Measurements from ENCODE around the gene HRH3.

Gene HRH3

DNA sequence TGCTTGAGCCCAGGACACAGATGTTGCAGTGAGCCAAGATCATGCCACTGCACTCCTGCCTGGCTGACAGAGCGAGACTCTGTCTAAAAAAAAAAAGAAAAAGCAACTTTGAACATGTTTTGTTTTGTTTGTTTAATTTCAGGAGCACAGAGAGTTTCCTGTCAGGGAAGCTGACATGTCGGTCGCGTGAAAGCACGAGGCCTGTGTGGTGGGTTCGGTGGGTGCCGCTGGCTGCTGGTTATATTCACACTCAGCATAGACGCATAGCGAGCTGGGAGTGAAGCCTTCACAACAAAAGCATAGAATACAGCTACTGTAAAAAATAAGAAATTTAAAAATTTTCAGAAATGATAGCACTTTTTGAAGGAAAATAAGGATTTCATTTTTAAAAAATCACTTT lies 22.8 kb downstream of the HRH3 start:
- DNase-seq = no peak

DNA sequence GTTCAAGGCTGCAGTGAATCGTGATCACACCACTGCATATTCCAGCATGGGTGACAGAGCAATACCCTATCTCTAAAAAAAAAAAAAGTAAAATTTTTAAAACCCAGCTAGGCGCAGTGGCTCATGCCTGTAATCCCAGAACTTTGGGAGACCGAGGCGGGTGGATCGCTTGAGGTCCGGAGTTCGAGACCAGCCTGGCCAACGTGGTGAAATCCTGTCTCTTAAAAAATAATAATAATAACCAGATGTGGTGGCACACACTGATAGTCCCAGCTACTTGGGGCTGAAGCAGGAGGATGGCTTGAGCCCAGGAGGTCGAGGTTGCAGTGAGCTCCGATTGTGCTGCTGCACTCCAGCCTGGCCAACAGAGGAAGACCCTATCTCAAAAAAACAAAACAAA lies 23.8 kb downstream of the HRH3 start:
- DNase-seq = no peak

DNA sequence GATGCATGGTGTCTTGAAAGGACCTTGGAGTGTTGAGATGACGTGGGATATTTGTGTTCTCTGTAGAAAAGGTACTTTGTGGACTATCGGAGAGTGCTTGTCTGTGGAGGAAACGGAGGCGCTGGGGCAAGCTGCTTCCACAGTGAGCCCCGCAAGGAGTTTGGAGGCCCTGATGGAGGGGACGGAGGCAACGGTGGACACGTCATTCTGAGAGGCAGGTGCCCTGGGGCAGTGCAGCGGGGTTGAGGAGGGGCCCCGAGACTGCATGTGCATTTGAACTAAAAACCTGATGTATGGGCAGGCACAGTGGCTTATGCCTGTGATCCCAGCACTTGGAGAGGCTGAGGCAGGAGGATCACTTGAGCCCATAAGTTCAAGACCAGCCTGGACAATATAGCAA lies 24.3 kb downstream of the HRH3 start:
- no peak for DNase-seq

DNA sequence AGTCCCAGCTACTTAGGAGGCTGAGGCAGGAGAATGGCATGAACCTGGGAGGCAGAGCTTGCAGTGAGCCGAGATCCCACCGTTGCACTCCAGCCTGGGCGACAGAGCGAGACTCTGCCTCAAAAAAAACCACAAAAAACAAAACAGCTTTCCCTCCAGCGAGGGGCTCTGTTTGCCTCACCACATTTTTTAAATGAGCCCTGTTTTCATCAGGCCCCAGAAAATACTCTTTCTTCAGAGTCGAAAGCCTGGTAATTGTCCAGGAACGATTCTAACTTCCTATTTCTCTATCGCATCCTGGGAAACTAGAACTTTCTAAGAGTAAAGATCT lies 25.0 kb downstream of the HRH3 start:
- no peak for DNase-seq

DNA sequence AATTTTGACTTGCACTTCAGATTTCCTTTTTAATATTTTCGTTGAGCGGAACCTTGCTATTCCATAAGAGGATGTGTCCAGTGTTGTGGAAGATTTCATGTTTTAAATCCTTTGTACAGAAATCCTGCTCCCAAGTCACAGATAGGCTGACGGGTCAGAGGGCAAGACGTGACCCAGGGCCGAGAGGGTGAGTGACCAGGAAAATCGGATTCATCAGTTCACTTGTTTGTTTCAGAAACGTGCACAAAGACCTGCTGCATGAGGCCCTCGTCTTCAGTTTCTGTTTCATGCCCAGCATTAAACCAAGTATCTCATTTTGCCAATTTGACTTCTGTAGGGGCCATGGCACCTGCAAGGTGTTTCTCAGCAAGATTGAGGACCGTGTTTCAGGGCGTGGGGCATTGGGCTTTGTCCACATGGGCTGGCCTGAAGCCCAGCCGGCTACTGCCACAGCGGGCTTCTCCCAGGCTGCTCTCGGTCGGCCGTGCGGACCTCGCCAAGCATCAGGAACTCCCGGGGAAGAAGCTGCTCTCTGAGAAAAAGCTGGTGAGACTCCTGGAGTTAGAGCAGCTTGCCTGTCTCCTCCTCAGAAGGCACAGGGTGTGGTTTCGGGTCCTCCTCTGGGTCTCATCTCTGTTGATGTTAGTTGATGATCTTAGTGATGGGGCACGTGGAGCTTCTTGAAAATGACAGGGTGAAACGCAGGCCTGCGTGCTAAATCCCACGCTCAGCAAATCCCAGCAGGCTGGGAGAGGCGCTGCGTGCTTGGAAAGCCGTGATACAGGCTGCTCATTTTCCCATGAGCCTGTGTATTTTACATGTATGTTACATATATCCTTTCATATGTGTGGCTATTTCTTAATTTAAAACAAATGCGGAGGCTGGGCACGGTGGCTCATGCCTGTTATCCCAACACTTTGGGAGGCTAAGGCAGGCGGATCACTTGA lies 26.7 kb downstream of the HRH3 start:
- DNase-seq = no peak

DNA sequence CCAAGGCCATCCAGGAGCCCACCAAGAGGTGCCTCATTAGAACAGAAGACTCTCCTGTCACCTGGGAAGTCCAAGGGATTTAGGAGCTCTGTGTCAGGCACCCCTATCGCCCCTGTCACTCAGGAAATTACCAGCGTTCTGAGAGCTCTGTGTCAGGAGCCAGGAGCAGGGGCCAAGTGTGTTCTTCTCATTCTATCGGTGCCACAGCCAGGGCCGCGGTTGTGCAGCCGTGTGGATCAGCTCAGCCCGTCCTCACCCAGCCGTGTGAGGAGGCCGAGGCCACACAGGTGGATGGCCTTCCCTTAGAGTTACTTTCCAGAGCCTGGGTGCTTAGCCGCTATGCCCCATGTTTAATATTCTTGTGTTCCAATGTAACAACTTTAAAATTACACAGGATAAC lies 27.4 kb downstream of the HRH3 start:
- DNase-seq = no peak

DNA sequence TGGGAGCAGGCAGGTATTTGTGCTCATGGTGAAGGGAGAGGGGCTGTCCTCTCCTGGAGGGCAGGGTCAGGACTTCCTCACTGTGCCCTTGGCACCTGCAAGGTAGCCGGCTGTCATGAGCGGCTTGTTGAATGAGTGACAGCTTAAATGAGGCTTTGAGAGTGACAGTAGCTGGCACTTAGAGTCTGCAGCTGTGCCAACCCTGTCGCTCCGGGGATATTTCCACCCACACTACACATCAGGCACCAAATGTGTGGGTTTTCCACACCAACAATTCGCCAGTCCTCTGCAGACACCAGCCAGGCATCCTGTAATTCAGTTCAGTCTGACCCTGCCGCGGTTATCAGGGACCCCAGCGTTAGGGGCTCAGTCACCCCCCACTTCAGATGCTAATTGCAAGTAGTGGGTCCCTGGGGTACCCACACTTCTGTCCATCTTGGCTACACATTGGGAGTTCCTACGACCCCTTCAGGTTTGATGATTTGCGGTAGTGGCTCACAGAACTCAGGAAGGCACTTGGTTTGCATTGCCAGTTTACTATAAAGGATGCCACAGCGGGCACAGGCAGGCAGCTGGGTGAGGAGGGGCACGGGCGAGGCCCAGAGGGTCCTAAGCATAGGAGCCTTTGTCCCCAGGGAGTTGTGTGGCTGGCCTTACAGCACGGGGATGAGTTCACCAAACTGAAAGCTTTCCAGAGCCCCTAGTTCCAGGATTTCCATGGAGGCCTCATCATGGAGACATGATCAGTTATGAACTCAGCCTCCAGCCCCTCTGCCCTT lies 28.1 kb downstream of the HRH3 start:
- DNase-seq = no peak

DNA sequence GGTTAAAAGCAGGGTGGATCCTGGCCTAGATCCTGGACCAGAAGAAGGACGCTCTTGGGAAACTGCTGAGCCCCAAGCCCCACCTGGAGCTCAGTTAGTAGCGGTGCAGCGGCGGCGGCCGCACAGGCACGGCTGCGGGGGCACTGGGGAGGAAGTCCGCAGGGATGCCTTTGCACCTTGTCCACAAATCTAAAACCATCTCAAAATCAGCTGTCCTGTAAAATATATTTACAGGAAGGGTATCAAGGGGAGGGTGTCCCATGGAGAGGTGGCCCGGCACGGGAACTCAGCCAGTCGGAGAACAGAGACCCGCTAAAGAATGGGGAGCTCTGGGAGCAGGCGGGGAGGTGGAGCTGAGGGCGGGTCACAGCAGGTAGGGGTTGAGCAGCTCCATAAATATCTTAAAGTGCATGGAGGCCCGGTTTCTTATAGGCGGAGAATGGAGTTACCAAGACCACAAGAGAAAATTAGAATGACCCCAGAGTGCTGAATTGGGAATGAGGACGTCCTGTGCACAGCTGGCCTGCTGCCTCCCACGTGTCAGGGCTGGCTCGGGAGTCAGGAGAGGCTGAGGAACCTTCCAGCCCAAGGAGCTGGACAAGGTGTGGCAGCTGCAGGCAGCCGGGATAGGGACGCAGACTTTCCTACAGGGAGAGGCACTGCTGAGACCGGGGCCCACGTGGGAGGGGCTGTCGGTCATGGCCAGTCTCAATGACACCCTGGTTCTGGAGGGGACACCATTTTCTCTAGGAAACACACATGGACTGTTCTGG lies 29.3 kb downstream of the HRH3 start:
- no peak for DNase-seq

DNA sequence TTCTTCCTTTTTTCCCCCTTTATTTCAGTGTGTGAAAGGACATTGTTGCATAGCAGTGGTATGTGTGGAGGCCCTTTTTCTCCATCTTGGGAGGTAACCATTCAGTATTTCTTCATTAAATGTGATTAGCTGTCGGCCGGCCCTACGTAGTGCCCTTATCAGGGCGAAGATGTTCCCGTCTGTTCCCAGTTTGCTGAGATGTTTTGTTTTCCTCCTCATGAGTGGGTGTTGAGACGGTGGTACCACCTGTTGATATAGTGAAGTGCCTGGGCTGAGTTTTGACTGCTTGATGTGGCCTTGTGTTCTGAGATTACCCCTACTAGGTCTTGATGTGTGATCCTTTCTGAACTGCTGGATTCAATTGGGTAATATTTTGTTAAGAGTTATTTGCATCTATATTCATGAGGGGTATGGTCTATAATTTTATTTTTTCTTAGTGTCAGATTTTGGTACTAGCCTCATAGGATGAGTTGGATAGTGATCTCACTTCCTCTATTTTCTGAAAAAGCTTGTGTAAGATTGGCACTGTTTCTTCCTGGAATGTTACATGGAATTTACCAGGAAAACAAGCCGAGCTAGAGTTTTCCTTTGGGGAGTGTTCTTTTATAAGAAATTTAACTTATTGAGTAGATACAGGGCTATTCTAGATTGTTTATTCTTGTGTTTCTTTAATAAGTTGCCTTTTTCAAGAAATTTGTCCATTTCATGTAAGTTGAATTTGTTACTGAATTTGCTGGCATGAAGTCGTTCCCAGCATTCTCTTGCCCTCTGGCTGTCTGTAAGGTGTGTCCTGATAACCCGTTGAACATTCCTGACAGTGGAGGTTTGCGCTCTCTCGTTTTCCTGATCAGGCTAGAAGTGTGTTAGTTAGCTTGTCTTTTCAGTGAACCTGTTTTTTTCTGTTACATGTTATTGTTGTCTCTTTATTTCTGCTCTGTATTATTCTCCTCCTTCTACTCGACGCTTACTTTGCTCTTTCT lies 32.9 kb downstream of the HRH3 start:
- no peak for DNase-seq

DNA sequence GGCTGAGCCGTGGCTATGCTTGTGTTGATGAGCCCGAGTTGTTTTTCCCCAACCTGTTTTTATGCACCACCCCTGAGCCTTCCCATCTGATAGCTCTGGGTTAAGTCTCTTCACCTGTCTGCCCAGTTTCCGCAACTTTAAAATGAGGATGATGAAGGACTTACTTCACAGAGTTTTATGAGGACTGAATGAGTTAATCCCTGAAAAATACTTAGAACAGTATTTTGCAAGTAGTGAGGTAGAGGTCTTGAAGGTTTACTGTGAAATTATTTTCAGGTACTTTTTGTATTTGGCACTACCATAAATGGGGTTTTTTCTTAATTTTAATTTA lies 34.0 kb downstream of the HRH3 start:
- no peak for DNase-seq

DNA sequence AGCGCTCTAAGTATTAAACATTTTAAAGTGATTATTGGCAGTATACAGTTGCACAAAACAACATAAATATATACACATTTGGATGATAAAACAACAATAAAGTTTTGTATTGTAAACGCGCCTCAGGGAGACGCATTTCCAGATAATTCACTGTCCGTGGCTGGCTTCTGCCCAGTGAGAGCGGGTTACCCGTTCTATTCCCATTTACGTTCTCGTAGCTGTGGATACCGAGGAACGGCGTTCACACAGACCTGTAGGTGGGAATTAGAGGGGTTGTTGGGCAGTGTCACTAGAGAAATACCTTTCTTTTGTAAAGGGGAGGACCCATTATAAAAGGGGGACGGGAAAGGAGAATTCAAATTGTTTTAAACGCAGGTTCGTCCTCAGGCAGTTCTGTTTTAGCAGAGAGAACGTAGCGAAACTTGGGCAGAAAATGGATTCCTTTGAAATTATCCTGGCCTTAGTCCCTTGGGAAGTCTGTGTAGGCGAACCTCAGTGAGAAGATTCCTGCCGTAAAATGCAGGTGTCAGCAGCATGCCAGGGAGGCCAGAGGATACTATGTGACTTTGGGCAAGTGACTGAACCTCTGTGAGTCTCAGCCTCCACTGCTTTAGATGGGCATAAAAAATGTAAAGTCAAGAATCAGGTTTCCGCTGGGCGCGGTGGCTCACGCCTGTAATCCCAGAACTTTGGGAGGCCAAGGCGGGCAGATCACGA lies 36.5 kb downstream of the HRH3 start:
- DNase-seq = no peak

DNA sequence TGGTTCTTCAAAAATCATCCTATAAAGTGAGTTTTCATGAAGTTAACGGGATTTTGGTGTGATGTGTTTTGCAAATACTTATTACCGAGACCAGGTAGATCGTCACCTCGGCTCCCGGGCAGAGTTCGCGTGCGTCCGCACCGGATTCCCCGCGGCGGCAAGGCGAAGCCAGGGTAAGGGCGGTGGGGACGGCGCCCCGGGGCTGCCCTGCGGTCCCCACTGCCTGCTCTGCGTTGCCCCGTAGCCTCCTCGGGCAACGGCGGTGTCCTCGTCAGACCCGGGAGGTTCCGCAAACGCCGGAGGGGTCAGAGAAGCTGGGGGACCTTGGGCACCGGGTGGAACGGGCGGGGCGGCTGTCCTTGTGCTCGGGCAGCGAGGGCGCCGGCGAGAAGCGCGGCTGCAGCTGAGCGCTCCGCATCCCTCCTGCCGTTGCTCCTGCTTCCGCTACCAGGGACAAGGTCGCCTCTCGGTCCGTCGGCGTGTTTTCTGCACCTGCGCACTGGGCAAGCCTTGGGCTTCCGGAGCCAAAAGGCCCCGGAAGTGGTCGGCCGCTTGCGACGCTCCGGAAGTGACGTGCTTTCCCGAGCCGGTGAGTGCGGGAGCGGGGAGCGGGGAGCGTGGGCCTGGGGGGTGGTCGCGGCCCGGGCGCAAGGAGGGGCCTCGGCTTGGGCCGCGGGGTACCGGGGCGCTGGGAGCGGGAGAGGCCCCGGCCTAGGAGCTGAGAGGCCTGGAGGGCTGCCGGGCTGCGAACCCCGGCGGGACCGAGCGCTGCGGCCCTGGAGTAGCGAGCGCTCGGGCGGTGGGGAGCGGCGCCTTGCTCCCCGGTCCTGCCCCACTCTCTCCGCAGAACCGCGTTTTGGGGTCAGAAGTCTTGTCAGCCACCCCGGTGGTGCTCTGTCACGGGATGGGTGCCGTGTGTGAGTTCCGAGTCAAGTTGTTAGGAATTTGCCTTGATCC lies 37.3 kb downstream of the HRH3 start, which contains the start of gene MTG2:
TSS of gene MTG2 (plus strand) at position 560 of the 957 bp plus-strand sequence. CDS start 10,393 bp downstream, outside the sequence.
- DNase-seq = peak; percentile 91

DNA sequence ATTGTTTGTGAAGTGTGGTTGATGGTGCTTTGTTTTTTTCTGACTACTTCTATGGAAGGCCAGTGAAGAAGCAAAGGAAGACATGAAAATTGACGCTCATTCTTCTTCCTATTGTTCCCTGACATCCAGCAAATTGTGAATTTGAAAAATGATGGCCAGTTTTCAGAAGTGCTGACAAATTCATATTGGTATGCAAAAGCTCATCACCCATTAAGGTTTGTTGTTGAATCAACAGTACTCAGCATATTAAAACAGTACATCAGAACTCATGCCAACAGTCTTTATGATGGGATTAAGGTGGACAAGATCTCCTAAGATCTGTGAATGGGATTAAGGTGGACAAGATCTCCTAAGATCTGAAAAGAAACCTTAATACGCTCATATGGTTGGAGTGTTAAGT lies 38.3 kb downstream of the HRH3 start:
- DNase-seq = no peak

DNA sequence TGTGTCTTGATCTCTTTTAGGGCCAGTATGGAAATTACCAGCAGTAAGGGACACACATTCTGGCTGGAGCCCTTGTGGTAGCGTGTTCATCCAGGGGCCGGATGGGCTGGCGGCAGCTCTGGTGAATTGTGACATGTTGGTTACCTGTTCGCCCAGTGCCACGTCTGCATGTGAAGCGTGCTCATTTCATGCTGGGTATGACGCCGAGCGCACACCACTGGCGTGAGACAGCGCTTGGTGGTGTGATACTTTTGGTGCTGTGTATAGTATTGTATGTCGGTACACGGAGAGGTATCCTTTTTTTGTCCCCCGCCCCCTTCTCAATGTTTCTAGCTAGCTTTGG lies 40.9 kb downstream of the HRH3 start:
- no peak for DNase-seq

DNA sequence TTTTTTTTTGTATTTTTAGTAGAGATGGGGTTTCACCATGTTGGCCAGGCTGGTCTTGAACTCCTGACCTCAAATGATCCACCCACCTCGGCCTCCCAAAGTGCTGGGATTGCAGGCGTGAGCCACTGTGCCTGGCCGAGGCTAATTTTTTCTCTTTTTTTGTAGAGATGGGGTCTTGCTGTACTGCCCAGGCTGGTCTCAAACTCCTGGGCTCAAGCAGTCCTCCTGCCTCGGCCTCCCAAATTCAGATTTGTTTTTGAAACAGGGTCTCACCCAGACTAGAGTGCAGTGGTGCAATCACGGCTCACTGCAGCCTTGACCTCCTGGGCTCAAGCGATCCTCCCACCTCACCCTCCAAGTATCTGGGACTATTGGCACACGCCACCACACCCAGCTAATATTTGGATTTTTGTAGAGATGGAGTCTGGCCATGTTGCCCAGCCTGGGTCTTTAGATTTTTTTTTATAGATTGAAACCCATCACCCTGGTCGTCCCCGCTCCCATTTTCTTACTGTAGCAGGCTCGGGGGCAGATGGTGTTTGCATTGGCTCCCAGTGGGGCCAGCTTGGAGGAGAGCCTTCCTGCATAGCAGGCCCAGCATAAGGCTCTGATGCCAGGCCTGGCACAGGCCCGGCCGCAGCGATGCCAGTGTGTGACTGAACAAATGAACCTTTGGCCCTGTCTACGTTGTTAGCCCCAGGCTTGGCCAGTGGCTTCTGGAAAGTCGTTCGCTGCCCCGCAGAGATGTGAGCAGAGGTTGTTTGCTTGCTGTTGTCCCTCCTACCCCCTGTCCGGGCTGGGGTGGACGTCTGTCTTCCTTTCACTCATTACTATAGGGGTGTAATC lies 41.5 kb downstream of the HRH3 start:
- DNase-seq = no peak

DNA sequence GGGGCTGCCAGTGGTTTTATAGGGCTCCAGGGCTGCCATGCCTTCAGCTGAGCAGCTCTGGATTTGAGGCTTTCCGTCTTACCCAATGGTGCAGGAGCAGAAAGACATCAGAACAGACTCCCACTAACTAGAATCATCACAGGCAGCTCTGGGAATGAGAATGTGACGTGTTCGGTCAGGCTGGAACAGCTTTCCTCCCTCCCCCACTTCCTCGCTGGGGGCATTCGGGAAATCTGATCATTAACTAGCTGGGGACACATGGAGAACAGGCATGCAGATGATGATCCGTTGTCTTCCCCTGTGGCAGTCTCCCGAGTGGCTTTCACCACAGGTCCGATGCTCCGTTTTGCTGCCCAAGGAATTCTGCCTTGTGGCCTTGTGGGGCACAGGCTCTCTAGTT lies 42.8 kb downstream of the HRH3 start:
- DNase-seq = no peak

DNA sequence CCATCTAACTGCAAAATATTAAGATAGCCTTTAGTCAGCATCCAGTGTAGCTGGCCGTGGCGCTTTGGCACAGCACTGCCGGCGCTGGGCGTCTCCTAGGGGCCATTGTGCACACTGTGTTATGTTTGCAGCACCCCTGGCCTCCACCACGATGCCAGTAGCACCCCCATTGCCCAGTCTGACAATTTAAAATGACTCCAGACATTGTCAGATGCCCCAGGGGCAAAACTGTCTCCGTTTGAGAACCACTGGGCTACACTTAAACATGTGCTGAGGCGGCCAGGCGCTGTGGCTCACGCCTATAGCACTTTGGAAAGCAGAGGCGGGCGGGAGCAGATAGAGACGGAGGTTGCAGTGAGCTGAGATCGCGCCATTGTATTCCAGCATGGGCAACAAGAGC lies 43.2 kb downstream of the HRH3 start:
- no peak for DNase-seq

DNA sequence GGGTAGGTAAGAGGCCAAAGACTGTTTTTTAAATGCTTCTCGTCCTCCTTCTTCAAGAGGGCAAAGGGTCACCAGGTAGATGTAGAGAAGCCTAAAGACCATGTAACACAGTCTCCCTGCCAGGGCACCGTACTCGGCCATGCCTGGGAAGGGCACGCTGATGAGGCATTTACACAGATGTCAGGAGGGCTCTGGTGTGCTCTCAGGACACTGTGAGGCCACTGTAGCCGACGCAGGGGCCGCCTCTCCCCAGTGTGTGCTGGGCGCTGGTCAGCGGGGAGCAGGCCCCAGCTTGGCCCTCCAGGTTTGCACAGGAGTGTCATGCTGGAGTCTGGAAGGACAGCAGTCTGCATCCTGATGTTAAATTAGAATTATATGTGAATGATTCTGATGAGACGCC lies 44.4 kb downstream of the HRH3 start:
- DNase-seq = no peak

DNA sequence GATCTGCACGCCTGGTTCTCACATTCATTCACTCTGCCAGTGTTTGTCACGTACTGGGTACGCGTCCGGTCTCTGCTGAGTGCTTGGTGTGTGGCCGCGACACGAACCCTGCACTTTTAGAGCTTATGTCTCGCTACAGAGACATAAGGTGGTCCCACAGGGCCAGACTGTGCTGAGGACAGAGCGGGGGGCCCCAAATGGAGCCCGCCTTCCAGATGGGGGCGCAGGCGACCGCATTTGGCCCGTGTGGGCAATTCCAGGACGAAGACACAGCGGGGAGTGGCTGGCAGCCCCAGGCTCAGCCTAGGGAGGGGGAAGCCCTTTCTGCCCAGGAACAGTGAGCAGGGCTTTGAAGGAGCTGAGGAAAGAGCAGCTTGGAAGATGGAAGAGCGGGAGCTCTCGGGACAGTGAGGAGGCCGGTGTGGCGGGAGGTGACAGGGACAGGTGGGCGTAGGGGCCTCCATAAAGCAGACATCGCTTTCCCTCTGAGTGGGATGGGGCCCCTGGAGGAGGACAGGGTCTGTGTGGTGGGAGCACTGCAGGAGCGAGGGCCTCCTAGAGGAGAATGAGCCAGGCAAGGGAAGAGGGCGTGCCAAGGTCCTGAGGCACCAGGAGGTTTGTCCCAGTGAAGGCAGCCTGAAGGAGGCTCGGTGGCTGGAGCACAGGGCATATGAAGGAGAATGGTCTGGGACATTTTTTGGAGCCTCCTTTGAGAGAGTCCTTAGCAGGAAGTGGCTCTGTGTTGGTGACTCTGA lies 45.0 kb downstream of the HRH3 start:
- DNase-seq = no peak

Measured in NCI-H510A (cell line).